OCI-LY1 (cell line): ENCODE results near the gene PRAF2.

Source experiments
- H2AFZ ChIP-seq: fragments of 200-600 bp; sonication (generic), shearing (Covaris generic); 2 replicates; pipeline ENCODE4 v1.6.0; 2014; ENCODE audit warnings: antibody characterized with exemption, mild to moderate bottlenecking, low read length
- H3F3A ChIP-seq: fragments of 200-600 bp; sonication (generic), shearing (Covaris generic); 2 replicates; pipeline ENCODE4 v1.6.0; 2014; ENCODE audit warnings: mild to moderate bottlenecking, antibody characterized with exemption, low read length, moderate library complexity; ENCODE audit not compliant: insufficient read depth
- H3K27ac ChIP-seq: fragments of 200-600 bp; sonication (generic); 2 replicates; pipeline ENCODE4 v1.5.1; 2014; ENCODE audit warnings: low read length, mixed run types, mild to moderate bottlenecking, low read depth; ENCODE audit not compliant: poor library complexity, severe bottlenecking
- H3K27me3 ChIP-seq: fragments of 200-600 bp; sonication (generic); 2 replicates; pipeline ENCODE4 v1.6.0; 2014; ENCODE audit warnings: antibody characterized with exemption, mild to moderate bottlenecking, low read length, moderate library complexity; ENCODE audit not compliant: insufficient read depth
- H3K36me3 ChIP-seq: fragments of 200-600 bp; sonication (generic); 2 replicates; pipeline ENCODE4 v1.6.1; 2014; ENCODE audit warnings: mild to moderate bottlenecking, antibody characterized with exemption, low read length, moderate library complexity, mixed read lengths; ENCODE audit not compliant: insufficient read depth
- H3K4me1 ChIP-seq: fragments of 200-600 bp; sonication (generic); 2 replicates; pipeline ENCODE4 v1.5.1; 2014; ENCODE audit warnings: mild to moderate bottlenecking, low read length, moderate library complexity; ENCODE audit not compliant: insufficient read depth, severe bottlenecking
- H3K4me2 ChIP-seq: fragments of 200-600 bp; sonication (generic), shearing (Covaris generic); 2 replicates; pipeline ENCODE4 v1.6.1; 2014; ENCODE audit warnings: low read length
- H3K4me3 ChIP-seq: fragments of 200-600 bp; sonication (generic); 2 replicates; pipeline ENCODE4 v1.5.1; 2014; ENCODE audit warnings: low read length, low read depth, mild to moderate bottlenecking, mixed read lengths; ENCODE audit not compliant: poor library complexity, severe bottlenecking
- H3K79me2 ChIP-seq: fragments of 200-600 bp; shearing (Covaris generic); 2 replicates; pipeline ENCODE4 v1.6.1; 2016; ENCODE audit warnings: mixed run types, low read length, mixed read lengths; ENCODE audit not compliant: insufficient read depth
- H3K9ac ChIP-seq: fragments of 200-600 bp; sonication (generic), shearing (Covaris generic); 2 replicates; pipeline ENCODE4 v1.6.1; 2014; ENCODE audit warnings: mild to moderate bottlenecking, low read length, mixed read lengths
- H3K9me2 ChIP-seq: fragments of 200-600 bp; sonication (generic), shearing (Covaris generic); 2 replicates; pipeline ENCODE4 v1.6.1; 2014; ENCODE audit warnings: low read depth, mild to moderate bottlenecking, low read length, mixed read lengths
- H3K9me3 ChIP-seq: fragments of 200-600 bp; shearing (Covaris generic); 2 replicates; pipeline ENCODE4 v1.6.1; 2014; ENCODE audit warnings: low read length, mixed read lengths
- H4K20me1 ChIP-seq: fragments of 200-600 bp; sonication (generic), shearing (Covaris generic); 2 replicates; pipeline ENCODE4 v1.6.0; 2016; ENCODE audit warnings: mild to moderate bottlenecking, low read length; ENCODE audit not compliant: insufficient read depth
- CTCF ChIP-seq: fragments of 200-600 bp; sonication (generic), shearing (Covaris generic); IDR thresholded peaks from 2 replicates; pipeline ENCODE4 v1.5.1; 2017; ENCODE audit warnings: mild to moderate bottlenecking, antibody characterized with exemption, low read length, moderate library complexity, mixed read lengths
- EZH2 ChIP-seq: fragments of 200-600 bp; sonication (generic), shearing (Covaris generic); IDR thresholded peaks from 2 replicates; pipeline ENCODE4 v1.8.0; 2017; ENCODE audit warnings: borderline replicate concordance, mixed run types, mild to moderate bottlenecking, antibody characterized with exemption, low read length, moderate library complexity, mixed read lengths

Gene PRAF2

GRCh38 chrX:49069038-49069437 is 4.8 kb downstream of the PRAF2 start:
- peaks cover 12% of the 10 kb centered on the region for H3K4me1 ChIP-seq
- H3K36me3 ChIP-seq, result 0 out of 2 replicates have a peak, but pooled peaks cover 3% of the 10 kb centered on the region
- no peak overlapping the region for H3K9ac ChIP-seq
- H3F3A ChIP-seq, result no peaks in the 10 kb centered on the region
- H2AFZ ChIP-seq, result no peak overlapping the region
- H4K20me1 ChIP-seq, result no peaks in the 10 kb centered on the region
- no peak for TF ChIP-seq CTCF
- no peak for TF ChIP-seq EZH2
- no peaks in the 10 kb centered on the region for H3K27me3 ChIP-seq
- no peaks in the 10 kb centered on the region for H3K9me2 ChIP-seq
- no peak overlapping the region for H3K4me2 ChIP-seq
- no peaks in the 10 kb centered on the region; the same call in 1 of the 2 replicates for H3K79me2 ChIP-seq
- H3K27ac ChIP-seq, result no peak overlapping the region
- H3K9me3 ChIP-seq, result no peaks in the 10 kb centered on the region
- no peak overlapping the region for H3K4me3 ChIP-seq

GRCh38 chrX:49067285-49068120 is 6.3 kb downstream of the PRAF2 start:
- H3K4me3 ChIP-seq, result no peak overlapping the region
- H3K4me2 ChIP-seq, result no peak overlapping the region
- H4K20me1 ChIP-seq, result no peaks in the 10 kb centered on the region
- H3K36me3 ChIP-seq, result 0 out of 2 replicates have a peak, but pooled peaks cover 3% of the 10 kb centered on the region
- no peak overlapping the region for H3K27ac ChIP-seq
- H3K79me2 ChIP-seq, result no peaks in the 10 kb centered on the region
- H3K9ac ChIP-seq, result no peak overlapping the region
- no peak overlapping the region for H2AFZ ChIP-seq
- TF ChIP-seq EZH2, result no peak
- no peak for TF ChIP-seq CTCF
- no peaks in the 10 kb centered on the region for H3K9me3 ChIP-seq
- no peaks in the 10 kb centered on the region for H3F3A ChIP-seq
- H3K27me3 ChIP-seq, result no peaks in the 10 kb centered on the region
- H3K4me1 ChIP-seq, result peaks cover under 1% of the 10 kb centered on the region
- no peaks in the 10 kb centered on the region for H3K9me2 ChIP-seq

DNA sequence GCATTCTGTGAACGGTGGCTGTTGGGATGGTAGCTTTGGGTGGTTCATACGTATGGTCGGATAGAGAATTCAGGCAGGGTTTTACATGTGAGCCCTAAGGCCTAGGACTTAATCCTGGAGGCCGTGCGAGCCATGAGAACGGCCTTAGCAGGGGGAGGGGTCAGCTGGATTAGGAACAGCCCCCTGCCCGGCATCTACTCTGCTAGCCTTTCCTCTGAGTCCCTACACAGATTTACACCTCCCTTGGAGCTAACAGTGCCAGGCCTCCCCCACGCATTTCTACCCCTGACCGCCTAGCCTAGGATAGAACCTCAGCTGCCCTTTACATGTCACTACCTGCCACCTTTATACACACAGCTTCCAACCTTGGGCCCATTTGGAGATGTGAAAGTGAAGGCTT is 7.1 kb downstream of the PRAF2 start:
- H3K79me2 ChIP-seq, result no peaks in the 10 kb centered on the region
- no peak overlapping the region for H2AFZ ChIP-seq
- H3K4me1 ChIP-seq, result no peaks in the 10 kb centered on the region
- no peaks in the 10 kb centered on the region for H4K20me1 ChIP-seq
- no peak overlapping the region for H3K9ac ChIP-seq
- H3K4me3 ChIP-seq, result no peak overlapping the region
- no peaks in the 10 kb centered on the region for H3K9me3 ChIP-seq
- H3K4me2 ChIP-seq, result no peak overlapping the region
- no peaks in the 10 kb centered on the region for H3K9me2 ChIP-seq
- no peak overlapping the region for H3K27ac ChIP-seq
- TF ChIP-seq EZH2 (no peak), CTCF (no peak)
- 0 out of 2 replicates have a peak, but pooled peaks cover 3% of the 10 kb centered on the region for H3K36me3 ChIP-seq
- H3K27me3 ChIP-seq, result no peaks in the 10 kb centered on the region
- H3F3A ChIP-seq, result no peaks in the 10 kb centered on the region
